ENCODE results near the gene PRR29.

The PRR29 gene

GRCh38 chr17:64042700-64043485 is 44.7 kb downstream of the PRR29 start:
- no peak for DNase-seq (ENCODE audit: low read depth in 2 of 2)

- no peak for DNase-seq (ENCODE audit: low read depth in 2 of 2)
Measured at GRCh38 chr17:64045176-64045575, 47.0 kb downstream of the PRR29 start.

GRCh38 chr17:64048805-64049204 is 50.7 kb downstream of the PRR29 start:
- no peak for DNase-seq (ENCODE audit: low read depth in 2 of 2)

- no peak for DNase-seq (ENCODE audit: low read depth in 2 of 2)
Measured at GRCh38 chr17:64051153-64051552, 53.0 kb downstream of the PRR29 start.

- DNase-seq (ENCODE audit: low read depth in 2 of 2) = no peak
Measured at GRCh38 chr17:64053101-64053500, 55.0 kb downstream of the PRR29 start.
